AG08395 (cell line): ENCODE results near the gene CPED1.
A peak's percentile ranks its signal among the peaks of the same experiment; 100 is the strongest.
"Not testable (repeated sequence)": the region's sequence is repeated elsewhere in the genome, so short reads cannot be mapped to it uniquely, and the experiment has no call there.

Experiments used
- DNase-seq: peaks from one replicate; pipeline ENCODE4 v3.0.0; 2012; ENCODE audit warnings: mixed read lengths, low spot score

The CPED1 gene

GRCh38 chr7:121183883-121184282, 195.4 kb downstream of the CPED1 start:
- DNase-seq, result not testable (repeated sequence)

- DNase-seq, result no peak
Observed at GRCh38 chr7:121186746-121187145, 198.2 kb downstream of the CPED1 start.

DNA sequence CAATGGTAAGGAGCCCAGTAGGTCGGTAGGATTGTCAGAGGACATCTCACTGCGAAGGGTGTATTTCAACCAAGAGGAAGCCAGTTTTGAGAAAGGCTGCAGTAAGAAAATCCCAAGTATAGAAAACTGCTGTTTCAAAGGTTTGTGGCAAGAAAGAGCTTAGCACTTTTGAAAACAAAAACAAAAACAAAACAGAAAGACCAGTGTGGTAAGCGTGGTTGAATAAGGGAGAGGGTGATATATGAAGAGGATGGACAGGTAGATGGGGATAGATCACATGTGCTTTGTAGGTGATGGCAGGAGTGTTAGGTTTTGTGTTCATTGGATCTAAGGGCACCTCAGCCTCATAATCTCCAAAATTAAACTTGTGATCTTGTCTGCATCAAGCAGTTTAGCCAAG, 198.7 kb downstream of the CPED1 start:
- DNase-seq, result no peak

GRCh38 chr7:121187676-121188075, 199.2 kb downstream of the CPED1 start:
- no peak for DNase-seq

DNA sequence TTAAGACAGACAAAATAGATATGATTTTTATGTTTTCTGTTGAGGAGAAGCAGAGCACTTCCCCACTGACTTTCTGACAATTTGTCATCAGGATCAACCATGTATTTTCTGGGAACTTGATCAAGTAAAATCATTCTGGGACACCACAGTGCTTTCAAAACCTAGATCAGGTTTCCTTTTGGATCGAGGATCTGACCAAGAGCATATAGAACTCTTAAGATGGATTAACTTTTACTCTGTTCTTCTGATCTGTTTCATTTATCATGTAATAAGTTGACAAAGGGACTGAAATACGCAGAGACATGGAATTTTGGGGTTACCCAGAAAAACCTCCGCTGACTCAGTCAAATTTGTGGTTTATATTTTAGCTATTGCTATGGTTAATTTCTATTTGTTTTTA, 204.3 kb downstream of the CPED1 start:
- DNase-seq, result no peak

GRCh38 chr7:121195010-121195409, 206.5 kb downstream of the CPED1 start:
- DNase-seq, result no peak

DNA sequence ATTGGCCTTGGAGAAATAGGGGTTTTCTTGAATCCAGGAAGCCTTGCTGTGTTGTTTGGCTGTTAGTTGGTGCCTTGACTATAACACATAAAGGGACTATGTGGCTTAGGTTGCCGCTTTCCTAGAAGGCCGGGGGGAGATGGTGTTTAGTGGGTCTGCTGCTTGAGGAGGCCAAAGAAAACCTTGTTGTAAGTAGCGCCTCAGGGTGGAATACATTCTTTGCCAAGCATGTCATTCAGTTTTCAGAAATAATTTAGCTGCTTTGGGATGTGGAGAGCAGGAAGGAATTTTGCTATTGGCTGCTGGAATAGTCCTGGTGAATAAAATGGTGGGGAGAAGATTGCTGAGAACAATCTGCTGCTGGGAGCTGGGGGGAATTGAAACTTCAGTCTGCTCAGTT, 207.4 kb downstream of the CPED1 start:
- DNase-seq, result no peak

GRCh38 chr7:121196286-121196685, 207.8 kb downstream of the CPED1 start:
- DNase-seq, result no peak

DNA sequence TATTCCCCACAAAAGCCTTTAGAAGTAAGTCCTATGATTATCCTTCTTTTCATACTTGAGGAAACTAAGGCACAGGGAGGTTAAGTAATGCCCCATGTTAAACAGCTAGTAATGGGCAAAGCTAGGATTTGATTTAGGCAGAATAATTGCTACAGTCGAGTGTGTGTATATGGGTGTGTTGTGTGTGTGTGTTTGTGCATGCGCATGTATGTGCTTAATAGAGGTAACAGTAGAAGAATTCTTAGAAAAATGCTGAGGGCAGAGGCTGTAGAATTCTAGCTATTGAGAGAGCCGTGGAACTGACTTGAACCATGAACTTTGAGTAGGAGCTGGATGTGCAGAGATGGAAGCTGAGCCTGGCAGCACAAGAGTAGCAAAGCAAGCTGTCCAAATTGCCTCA, 208.9 kb downstream of the CPED1 start:
- no peak for DNase-seq

- DNase-seq, result no peak
Observed at GRCh38 chr7:121198502-121198901, 210.0 kb downstream of the CPED1 start.

DNA sequence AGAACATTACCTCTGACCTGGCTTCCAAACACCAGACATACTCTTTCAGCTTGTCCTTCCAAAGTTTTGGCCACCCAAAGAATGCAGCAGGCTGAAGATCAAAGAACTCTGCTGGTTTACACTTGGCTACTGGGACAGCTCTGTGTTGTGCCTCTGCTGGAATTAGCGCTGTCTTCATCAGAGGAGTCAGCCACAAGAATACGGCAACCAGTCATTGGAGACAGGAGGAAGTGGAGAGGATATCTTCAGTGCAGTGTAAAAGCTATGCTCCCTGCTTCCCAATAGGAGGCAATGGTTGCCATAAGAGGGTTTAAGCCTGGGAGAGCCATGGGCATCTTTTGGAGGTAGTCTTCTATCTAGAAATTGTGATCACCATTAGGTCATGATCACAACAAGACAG, 213.6 kb downstream of the CPED1 start:
- DNase-seq, result no peak

GRCh38 chr7:121202834-121203233, 214.3 kb downstream of the CPED1 start:
- DNase-seq, result no peak

GRCh38 chr7:121204537-121204936, 216.0 kb downstream of the CPED1 start:
- no peak for DNase-seq

DNA sequence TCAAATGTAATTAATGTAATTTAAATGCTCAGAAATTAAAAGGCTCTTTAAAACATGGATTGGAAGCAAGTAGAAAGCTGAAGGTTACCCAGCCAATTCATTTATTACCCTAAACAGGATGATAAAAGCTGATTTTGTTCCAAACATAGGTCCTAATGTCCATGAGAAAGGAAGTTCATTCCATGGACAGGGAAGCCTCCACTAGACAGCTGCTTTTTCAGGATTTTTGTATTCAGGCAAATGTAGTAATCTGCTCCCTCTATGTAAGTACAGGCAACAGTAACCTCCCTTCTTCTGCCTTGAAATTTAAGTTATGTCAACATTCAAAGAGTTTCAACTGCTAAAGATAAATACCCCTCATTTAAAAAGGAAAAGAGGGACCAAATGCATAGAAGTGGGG, 217.3 kb downstream of the CPED1 start:
- DNase-seq, result no peak

DNA sequence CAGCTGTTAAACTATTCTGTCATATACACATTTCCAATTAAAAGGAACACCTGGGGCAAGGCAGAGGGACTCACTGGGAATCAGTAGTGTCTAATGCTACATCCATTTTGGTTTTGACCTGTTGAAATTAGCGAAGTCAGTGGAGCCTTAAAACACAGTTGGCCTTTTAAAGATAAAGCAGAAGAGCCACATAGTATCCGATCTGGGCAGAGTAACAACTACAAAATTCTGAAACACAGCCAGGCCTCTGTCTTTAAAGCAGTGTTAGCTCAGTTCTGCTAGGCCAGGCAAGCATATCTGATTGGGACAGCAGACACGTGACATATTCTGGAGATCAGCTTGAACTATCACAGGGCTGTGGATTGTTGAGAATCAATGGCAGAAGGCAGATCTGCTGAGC, 222.7 kb downstream of the CPED1 start:
- no peak for DNase-seq

- no peak for DNase-seq
Observed at GRCh38 chr7:121212036-121212435, 223.5 kb downstream of the CPED1 start.

- DNase-seq, result no peak
Observed at GRCh38 chr7:121214657-121215056, 226.1 kb downstream of the CPED1 start.

GRCh38 chr7:121219026-121219425, 230.5 kb downstream of the CPED1 start:
- DNase-seq, result peak; percentile 10

DNA sequence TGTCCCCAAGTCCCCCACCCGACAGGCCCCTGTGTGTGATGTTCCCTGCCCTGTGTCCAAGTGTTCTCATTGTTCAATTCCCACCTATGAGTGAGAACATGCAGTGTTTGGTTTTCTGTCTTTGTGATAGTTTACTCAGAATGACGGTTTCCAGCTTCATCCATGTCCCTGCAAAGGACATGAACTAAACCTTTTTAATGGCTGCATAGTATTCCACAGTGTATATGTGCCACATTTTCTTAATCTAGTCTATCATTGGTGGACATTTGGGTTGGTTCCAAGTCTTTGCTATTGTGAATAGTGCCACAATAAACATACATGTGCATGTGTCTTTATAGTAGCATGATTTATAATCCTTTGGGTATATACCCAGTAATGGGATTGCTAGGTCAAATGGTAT, 232.6 kb downstream of the CPED1 start:
- DNase-seq, result not testable (repeated sequence)

- DNase-seq, result no peak
Observed at GRCh38 chr7:121228779-121229178, 240.3 kb downstream of the CPED1 start.

- DNase-seq, result no peak
Observed at GRCh38 chr7:121235201-121235600, 246.7 kb downstream of the CPED1 start.

GRCh38 chr7:121237601-121238000, 249.1 kb downstream of the CPED1 start:
- no peak for DNase-seq

GRCh38 chr7:121244120-121244870, 255.8 kb downstream of the CPED1 start:
- DNase-seq, result no peak

GRCh38 chr7:121251367-121251766, 262.9 kb downstream of the CPED1 start:
- not testable (repeated sequence) for DNase-seq
